Measurements from ENCODE around the gene ZCCHC14. TPM values are rescaled to one million over a fixed set of nuclear protein-coding genes. Genes with fewer than 3 reads are reported as not detected.

ZCCHC14 gene
- total RNA-seq, 1 experiment from 2014 or later, result 37.8 TPM

- Histone ChIP-seq H3K36me3 (ENCODE audit: control insufficient read depth in 1 of 2, insufficient read depth in 2 of 2, low read length in 2 of 2) (peaks cover 7 to 16% of the 10 kb centered on the region in 2 experiments; a peak in 2 of 4 replicates), H3K9me3 (ENCODE audit: control insufficient read depth in 1 of 2, insufficient read depth in 1 of 2, low read depth in 1 of 2, low read length in 2 of 2) (no peaks in the 10 kb centered on the region), H3K27ac (ENCODE audit: low read depth, low read length) (no peak overlapping the region), H3K4me1 (ENCODE audit: control insufficient read depth in 1 of 2, insufficient read depth in 2 of 2, low read length in 2 of 2) (no peaks in the 10 kb centered on the region), H3K9me2 (ENCODE audit: insufficient read depth) (no peaks in the 10 kb centered on the region), H2AFZ (ENCODE audit: low read depth, low read length, poor library complexity, severe bottlenecking) (no peak overlapping the region), H3K4me2 (ENCODE audit: low read length) (no peak overlapping the region), H3K27me3 (ENCODE audit: insufficient read depth, low read length) (no peaks in the 10 kb centered on the region), H3K4me3 (replicated peaks in 1 of 2; ENCODE audit: low read depth in 1 of 2, low read length in 2 of 2) (no peak overlapping the region), H3K9ac (ENCODE audit: low read length) (no peak overlapping the region), H4K20me1 (ENCODE audit: insufficient read depth) (no peaks in the 10 kb centered on the region), H3K79me2 (ENCODE audit: insufficient read depth, low read length) (peaks cover 6% of the 10 kb centered on the region; the same call in 1 of the 2 replicates)
- TF ChIP-seq YY1 (IDR thresholded peaks at IDR 0.05; ENCODE audit: extremely low read depth, insufficient replicate concordance, low read depth, low read length) (no peak), SRF (IDR thresholded peaks at IDR 0.05; ENCODE audit: low read depth) (no peak), TCF7L2 (IDR thresholded peaks at IDR 0.05; ENCODE audit: borderline replicate concordance, extremely low read depth, insufficient read depth, insufficient read length) (no peak), RAD21 (IDR thresholded peaks at IDR 0.05; ENCODE audit: low read depth) (no peak), ZFX (IDR thresholded peaks at IDR 0.05) (no peak), SIN3A (IDR thresholded peaks at IDR 0.05; ENCODE audit: low read depth) (no peak), CEBPB (IDR thresholded peaks at IDR 0.05; ENCODE audit: low read depth) (no peak), SP1 (IDR thresholded peaks at IDR 0.05; ENCODE audit: low read depth) (no peak), POLR2AphosphoS5 (IDR thresholded peaks at IDR 0.05; ENCODE audit: low read depth, low read length) (no peak), EGR1 (IDR thresholded peaks at IDR 0.05; ENCODE audit: low read depth) (no peak), EZH2phosphoT487 (IDR thresholded peaks at IDR 0.05; ENCODE audit: borderline replicate concordance) (no peak), ZBTB33 (IDR thresholded peaks at IDR 0.05; ENCODE audit: extremely low read depth, insufficient replicate concordance, low read length) (no peak), JUND (IDR thresholded peaks at IDR 0.05) (no peak), CTCF (IDR thresholded peaks at IDR 0.05 in 2 of 3, conservative IDR thresholded peaks at IDR 0.05 in 1 of 3; ENCODE audit: borderline replicate concordance in 1 of 3, insufficient read depth in 1 of 3, low read depth in 2 of 3, low read length in 2 of 3) (no peak), POLR2A (IDR thresholded peaks at IDR 0.05; ENCODE audit: borderline replicate concordance, extremely low read depth, insufficient read depth, insufficient read length) (no peak), EZH2 (IDR thresholded peaks at IDR 0.05) (no peak)
- RAD21 ChIA-PET (ENCODE audit: low non-redundant PET in 1 of 2, low total read pairs in 2 of 2, uncharacterized antibody in 2 of 2, unreplicated experiment in 2 of 2), result no interaction called here
- no peak for ATAC-seq
- POLR2A ChIA-PET, result no interaction called here
- no peak for DNase-seq (ENCODE audit: low read depth, low spot score)
- no TSS peak for BruUV-seq (replicated peaks)
- CTCF ChIA-PET, result interaction anchor here (1.5 to 1.6 kb wide), 2 partner anchors 9 to 210 kb away, joined by 3 to 9 read pairs; no protein-coding TSS in a partner anchor
- intact Hi-C loops (cut with micrococcal nuclease), result no loop called here
Observed at GRCh38 chr16:87425941-87426340, 66.9 kb downstream of the ZCCHC14 start.

Measured in HCT116 (cell line).